GF-D8 (cell line): ENCODE measurements around the gene CNNM3.

Experiments
- DNase-seq: peaks from one replicate; lab custom pipeline; 2025; lab: John Stamatoyannopoulos, UW

CNNM3 gene

DNA sequence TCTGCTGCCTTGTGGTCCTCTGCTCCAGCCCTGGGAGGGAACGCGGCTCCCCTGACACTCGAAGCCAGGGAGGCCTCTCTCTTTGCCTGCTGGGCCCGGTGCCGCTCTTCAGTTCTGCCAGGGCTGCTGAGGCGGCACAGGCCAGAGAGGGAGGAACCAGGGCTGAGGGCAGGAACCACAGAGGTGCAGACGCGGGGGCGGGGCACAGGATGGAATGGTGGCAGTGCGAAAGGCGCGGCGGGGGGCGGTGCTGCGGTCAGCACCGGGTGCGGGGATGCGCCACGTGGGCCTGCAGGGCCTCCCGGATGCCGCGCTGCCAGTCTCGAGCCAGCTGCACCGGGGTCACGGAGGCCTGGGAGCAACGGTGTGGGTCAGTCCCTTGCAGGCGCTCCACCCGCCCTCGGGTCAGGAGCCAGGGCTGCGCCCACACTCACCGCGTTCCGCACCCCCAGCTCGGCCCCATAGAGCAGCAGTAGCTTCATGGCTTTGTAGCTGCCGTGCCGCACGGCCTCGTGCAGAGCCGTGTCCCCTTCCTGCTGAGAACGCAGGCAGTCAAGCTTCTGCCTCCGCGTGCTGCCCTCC, 23.3 kb downstream of the CNNM3 start:
- no peak for DNase-seq

GRCh38 chr2:96839875-96840850, 24.1 kb downstream of the CNNM3 start:
- no peak for DNase-seq

- DNase-seq = no peak
Observed at GRCh38 chr2:96841701-96842495, 25.8 kb downstream of the CNNM3 start.

DNA sequence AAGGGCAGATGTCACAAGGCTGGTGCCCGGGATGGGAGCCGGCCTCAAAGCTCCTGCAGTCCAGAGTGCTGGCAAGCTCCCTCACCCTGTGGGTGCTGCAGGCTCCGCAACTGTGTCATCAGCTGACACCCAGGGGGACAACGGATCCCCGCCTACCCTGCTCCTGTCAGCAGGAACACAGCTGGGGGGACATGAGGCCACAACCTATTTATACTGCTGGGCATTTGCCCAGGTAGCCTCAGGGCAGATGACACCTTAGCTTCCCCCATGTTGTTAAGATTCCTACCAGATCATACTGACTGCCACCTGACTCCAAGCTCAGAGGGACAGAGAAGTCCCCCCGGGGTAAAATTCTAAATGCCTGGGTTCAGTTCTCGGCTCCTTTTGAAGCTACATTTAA, 26.5 kb downstream of the CNNM3 start:
- no peak for DNase-seq

DNA sequence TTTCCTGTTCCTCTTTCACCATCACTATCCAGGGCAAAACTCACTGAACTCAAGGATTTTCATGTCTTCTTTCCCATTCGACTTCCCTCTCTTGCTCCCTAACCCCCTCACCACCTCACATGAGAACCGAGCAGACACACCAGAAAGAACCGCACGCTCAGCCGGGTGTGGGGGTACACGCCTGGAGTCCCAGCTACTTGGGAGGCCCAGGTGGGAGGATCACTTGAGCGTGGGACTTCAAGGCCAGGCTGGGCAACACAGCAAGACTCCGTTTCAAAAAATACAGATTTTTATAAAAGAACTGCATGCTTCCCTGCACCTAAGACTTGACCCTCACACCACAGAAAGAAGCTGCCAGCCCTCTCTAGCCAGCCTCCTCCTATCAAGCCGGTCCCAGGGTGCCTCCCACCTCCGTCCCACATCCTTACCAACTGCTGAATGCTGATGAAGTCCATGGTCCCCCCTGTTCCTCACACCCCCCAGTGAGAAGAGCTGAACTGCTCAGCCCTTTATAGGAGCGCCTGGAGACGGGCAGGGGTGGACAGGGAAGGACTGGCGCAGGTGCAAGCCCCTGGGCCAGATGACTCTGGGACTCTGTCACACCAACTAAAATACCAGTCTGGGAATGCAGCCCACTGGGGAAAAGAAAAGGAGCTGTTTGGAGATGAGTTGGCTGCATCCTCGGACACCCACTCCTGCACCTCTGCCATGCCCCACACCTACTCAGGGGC, 27.6 kb downstream of the CNNM3 start, which contains the start of gene ANKRD23:
ANKRD23 (minus strand) TSS at position 484 of the 731 bp plus-strand sequence; CDS start at position 455, 29 bp downstream.
- no peak for DNase-seq

GRCh38 chr2:96844405-96844808, 28.3 kb downstream of the CNNM3 start:
- no peak for DNase-seq

- no peak for DNase-seq
Observed at GRCh38 chr2:96846825-96847224, 30.8 kb downstream of the CNNM3 start.

- no peak for DNase-seq
Observed at GRCh38 chr2:96847586-96847985, 31.5 kb downstream of the CNNM3 start.

GRCh38 chr2:96848264-96848663, 32.2 kb downstream of the CNNM3 start:
- no peak for DNase-seq

DNA sequence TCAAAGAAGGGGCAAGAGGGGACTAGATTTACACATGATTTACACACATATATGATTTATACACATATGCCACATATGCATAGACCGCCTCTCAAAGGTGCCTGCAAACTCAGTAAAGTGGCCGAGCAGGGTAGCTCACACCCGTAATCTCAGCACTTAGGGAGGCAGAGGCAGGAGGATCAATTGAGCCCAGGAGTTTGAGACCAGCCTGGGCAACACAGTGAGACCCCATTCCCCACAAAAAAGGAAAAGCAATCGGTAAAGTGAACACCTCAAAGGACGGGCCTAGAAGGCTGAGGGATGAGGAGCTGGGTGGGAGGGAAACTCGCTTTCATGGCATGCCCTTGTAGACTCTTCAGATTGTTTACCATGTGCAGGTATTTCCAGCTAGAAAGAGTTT, 36.6 kb downstream of the CNNM3 start:
- DNase-seq = no peak

DNA sequence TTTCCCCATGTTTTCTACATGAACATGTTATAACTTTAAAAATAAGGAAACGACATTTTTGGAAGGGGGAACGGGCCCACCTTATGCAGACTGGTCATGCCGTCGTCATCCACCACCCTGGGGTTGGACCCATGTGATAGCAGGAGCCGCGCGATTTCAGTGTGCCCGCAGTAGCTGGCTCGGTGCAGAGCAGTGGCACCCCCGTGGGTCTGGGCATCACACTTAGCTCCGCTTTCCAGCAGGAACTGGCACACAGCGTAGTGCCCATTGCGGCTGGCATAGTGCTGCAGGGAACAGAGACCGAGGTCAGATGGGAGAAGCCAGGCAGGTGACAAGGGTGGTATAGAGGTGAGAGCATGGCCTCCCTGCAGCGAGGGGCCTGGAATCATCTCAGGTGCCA, 37.3 kb downstream of the CNNM3 start:
- DNase-seq = no peak

GRCh38 chr2:96856776-96857666, 41.0 kb downstream of the CNNM3 start:
- DNase-seq = peak; percentile 22

DNA sequence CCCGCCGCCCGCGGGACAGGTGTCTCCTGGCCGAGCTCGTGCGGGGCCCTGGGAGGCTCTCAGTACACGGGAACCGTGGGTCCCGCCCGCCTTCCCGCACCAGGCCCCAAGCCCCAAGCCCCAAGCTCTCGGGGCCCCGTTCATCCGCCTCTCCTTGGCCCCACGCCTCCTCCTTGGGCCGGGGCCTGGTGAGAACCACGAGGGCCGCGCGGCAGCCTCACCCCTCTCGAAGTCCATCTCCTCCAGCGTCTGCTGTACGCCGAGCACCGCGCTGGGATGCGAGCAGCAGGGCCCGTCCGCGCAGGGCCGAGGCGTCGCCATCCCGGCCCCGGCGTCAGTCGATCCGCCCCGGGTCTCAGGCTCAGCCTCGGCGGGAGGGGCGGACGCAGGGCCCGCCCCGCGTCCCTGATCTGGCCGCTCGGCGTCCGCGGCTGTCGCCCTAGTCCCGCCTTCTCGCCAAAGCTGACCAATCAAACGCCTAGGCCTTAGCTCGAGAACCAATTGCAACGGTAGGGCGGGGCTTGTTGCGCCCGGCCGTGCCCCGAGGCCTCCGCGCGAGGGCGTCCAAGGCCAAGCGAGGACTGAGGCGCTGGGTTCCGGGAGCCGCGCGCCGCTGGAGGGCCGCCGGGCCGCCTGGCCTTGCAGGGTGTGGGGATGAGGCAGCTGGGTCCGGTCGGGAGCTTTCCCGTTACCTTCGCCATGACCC, 41.8 kb downstream of the CNNM3 start, which contains the start of gene ANKRD39:
ANKRD39 (minus strand) TSS at position 350 of the 706 bp plus-strand sequence; CDS start at position 321, 29 bp downstream.
- peak; percentile 90 for DNase-seq

- DNase-seq = no peak
Observed at GRCh38 chr2:96859099-96859649, 43.1 kb downstream of the CNNM3 start.

DNA sequence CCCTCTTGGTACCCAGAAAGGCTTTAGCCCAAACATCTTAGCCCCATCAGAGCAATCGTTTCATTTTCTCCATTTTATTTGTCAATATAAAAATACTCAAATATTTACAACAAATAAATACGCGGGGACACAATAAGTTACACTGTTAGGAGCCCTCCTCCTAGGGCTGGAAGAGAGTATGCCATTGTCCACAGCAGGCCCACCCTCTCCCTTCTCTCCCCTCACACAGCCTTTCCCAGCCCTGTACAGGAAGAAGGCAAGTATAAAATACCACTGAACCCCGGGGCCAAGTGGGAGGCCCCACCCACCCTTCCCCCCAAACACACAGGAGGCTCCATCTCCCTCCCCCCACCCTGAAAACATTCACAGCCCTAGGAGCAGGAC, 43.6 kb downstream of the CNNM3 start:
- no peak for DNase-seq

DNA sequence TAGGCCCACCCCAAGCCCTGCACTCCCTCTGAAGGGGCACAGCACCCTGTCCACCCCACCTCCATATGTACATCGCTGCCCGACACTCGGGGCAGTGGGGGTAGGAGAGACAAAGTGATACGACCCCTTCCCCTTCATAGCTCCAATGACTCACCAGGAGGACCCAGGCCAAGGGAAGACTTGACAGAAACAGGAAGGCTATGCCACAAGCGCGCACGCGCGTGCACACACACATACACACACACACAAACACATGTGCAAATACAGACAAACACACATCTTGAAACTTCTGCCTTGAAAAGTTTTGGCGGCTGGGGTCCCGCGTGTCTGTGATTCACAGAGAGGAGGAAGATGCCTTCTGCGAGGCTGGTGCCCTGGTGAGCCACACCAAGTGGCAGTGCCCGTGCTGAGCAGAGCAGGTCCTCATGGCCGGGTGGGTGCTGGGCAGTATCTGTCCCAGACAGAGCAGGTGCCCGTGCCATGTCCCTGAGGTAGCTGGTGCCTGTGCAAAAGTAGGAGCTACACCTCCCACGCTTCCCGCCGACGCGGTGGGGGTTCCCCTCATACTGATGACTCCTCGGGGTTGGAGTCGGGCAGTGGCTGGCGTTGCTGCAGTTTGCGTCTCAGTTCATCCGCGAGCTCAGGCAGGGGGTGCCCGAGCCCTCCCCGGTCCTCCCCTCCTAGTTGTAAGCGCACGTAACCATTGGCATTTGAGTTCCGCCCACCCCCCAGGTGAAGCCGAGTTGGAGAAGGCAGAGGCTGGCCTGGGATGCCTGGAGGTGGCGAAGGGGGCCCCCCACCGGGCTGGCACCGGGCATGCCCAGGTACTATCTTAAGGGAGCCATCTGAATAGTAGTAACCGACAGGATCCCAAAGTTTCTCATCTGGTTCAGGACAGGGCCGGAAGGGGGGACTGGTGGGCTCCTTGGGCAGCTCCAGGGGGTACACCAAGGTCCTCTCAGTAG, 44.3 kb downstream of the CNNM3 start:
- no peak for DNase-seq

- no peak for DNase-seq
Observed at GRCh38 chr2:96861074-96861473, 45.0 kb downstream of the CNNM3 start.

DNA sequence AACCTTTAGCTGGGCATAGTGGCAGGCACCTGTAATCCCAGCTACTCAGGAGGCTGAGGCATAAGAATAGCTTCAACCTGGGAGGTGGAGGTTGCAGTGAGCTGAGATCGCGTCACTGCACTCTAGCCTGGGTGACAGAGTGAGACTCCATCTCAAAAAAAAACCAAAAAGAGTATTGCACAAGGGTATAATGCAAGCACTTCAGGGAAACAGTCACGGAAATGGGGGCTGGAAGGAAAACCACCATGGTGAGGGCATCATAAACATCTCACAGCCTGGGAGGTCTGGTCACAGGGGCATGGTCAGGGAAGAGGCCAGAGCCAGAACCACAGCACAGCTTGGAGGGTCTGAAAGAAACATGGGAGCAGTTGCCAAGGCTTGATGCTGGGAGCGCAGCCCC, 47.0 kb downstream of the CNNM3 start:
- DNase-seq = peak; percentile 31
